HCEC 1CT (cell line): ENCODE measurements around the gene CLDN6.

Experiments used
- DNase-seq: peaks from one replicate; pipeline ENCODE4 v3.0.0-alpha.2; 2017

CLDN6 gene

GRCh38 chr16:2985462-2985861 is 32.5 kb downstream of the CLDN6 start:
- DNase-seq: no peak

GRCh38 chr16:2983706-2984136 is 34.3 kb downstream of the CLDN6 start:
- peak; percentile 74 for DNase-seq

GRCh38 chr16:2982402-2982801 is 35.6 kb downstream of the CLDN6 start:
- DNase-seq: no peak

- DNase-seq: no peak
Measured at GRCh38 chr16:2981899-2982250, 36.1 kb downstream of the CLDN6 start.

- DNase-seq: no peak
Measured at GRCh38 chr16:2981177-2981898, 36.6 kb downstream of the CLDN6 start.

- peak; percentile 83 for DNase-seq
Measured at GRCh38 chr16:2980227-2981176, 37.5 kb downstream of the CLDN6 start, which contains the start of gene PKMYT1. PKMYT1 (minus strand) TSS chr16:2980446; CDS start chr16:2979657, 789 bp downstream.

- DNase-seq: no peak
Measured at GRCh38 chr16:2979669-2980226, 38.2 kb downstream of the CLDN6 start.

GRCh38 chr16:2977440-2977839 is 40.5 kb downstream of the CLDN6 start:
- no peak for DNase-seq

- DNase-seq: no peak
Measured at GRCh38 chr16:2976673-2977072, 41.3 kb downstream of the CLDN6 start.

- DNase-seq: no peak
Measured at GRCh38 chr16:2976201-2976600, 41.8 kb downstream of the CLDN6 start.

- no peak for DNase-seq
Measured at GRCh38 chr16:2975161-2975795, 42.7 kb downstream of the CLDN6 start.

- DNase-seq: no peak
Measured at GRCh38 chr16:2974319-2975056, 43.5 kb downstream of the CLDN6 start.

- no peak for DNase-seq
Measured at GRCh38 chr16:2973605-2974318, 44.2 kb downstream of the CLDN6 start.

GRCh38 chr16:2973093-2973492 is 44.9 kb downstream of the CLDN6 start:
- no peak for DNase-seq

- DNase-seq: no peak
Measured at GRCh38 chr16:2971985-2972784, 45.8 kb downstream of the CLDN6 start.

- DNase-seq: no peak
Measured at GRCh38 chr16:2971134-2971984, 46.6 kb downstream of the CLDN6 start.

GRCh38 chr16:2970563-2970962 is 47.4 kb downstream of the CLDN6 start:
- no peak for DNase-seq

GRCh38 chr16:2969545-2970521 is 48.1 kb downstream of the CLDN6 start:
- DNase-seq: peak; percentile 44
